Hepatocyte (in vitro differentiated cells): Measurements from ENCODE around the gene ANO2.

Experiments
- EZH2 ChIP-seq: fragments of 200-600 bp; sonication (generic); IDR thresholded peaks from 2 replicates; pipeline ENCODE4 v1.6.1; 2016; ENCODE audit warnings: antibody characterized with exemption, mild to moderate bottlenecking, borderline replicate concordance
- TF ChIP-seq, protein P1 (sequence below): fragments of 200-600 bp; sonication (generic); IDR thresholded peaks from 2 replicates; pipeline ENCODE4 v1.5.1; 2016; ENCODE audit warnings: antibody characterized with exemption, mild to moderate bottlenecking; ENCODE audit not compliant: poor library complexity

- TF ChIP-seq, protein P1, sequence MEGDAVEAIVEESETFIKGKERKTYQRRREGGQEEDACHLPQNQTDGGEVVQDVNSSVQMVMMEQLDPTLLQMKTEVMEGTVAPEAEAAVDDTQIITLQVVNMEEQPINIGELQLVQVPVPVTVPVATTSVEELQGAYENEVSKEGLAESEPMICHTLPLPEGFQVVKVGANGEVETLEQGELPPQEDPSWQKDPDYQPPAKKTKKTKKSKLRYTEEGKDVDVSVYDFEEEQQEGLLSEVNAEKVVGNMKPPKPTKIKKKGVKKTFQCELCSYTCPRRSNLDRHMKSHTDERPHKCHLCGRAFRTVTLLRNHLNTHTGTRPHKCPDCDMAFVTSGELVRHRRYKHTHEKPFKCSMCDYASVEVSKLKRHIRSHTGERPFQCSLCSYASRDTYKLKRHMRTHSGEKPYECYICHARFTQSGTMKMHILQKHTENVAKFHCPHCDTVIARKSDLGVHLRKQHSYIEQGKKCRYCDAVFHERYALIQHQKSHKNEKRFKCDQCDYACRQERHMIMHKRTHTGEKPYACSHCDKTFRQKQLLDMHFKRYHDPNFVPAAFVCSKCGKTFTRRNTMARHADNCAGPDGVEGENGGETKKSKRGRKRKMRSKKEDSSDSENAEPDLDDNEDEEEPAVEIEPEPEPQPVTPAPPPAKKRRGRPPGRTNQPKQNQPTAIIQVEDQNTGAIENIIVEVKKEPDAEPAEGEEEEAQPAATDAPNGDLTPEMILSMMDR = no peak
- no peak for TF ChIP-seq EZH2
These were observed 422.4 kb downstream of the ANO2 start for GRCh38 chr12:5522432-5523335.
